ENCODE data around the gene PCGF1.
"Not testable (repeated sequence)": the region's sequence is repeated elsewhere in the genome, so short reads cannot be mapped to it uniquely, and the experiment has no call there.

Gene PCGF1

DNA sequence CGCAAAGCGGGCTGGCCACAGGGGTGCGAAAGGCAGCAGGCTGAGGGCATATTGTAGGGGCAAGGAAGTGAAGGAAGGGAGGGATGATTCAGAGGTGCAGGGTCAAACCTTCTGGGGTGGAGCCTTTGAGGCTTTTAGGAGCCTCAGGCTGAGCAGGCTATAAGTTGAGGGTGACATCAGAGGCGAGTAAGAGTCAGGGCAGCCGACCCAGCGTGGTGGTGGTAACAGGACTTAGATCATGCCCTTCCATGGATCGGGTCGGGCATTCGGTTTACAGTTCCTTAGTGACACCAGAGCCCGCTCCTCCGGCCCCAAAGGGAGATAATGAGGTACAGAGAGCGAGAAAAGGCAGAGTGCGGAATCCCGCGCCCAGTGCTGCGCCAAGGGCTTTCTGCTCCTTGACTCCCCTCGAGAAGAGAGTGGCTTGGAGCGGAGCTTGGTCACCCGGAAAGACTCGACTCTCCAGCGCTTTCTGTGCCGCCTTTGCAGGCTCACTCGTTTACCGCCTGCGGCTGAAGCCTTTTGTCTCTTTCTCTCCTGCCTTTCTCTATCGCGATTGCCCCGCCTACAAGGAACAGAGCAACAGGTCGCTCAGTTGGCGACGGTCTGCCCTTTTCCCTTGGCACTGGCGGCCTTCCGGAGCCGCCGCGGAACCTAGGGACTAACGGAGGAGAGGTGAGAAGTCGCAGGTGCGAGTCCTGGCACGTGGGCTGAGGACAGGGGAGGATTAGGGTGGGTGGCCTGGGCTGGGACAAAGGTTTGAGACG lies 8.8 kb downstream of the PCGF1 start:
- DNase-seq = no peak

GRCh38 chr2:74497777-74498499 lies 9.6 kb downstream of the PCGF1 start:
- DNase-seq = peak; percentile 16

- DNase-seq = no peak
These were observed 10.3 kb downstream of the PCGF1 start for GRCh38 chr2:74496997-74497776.

DNA sequence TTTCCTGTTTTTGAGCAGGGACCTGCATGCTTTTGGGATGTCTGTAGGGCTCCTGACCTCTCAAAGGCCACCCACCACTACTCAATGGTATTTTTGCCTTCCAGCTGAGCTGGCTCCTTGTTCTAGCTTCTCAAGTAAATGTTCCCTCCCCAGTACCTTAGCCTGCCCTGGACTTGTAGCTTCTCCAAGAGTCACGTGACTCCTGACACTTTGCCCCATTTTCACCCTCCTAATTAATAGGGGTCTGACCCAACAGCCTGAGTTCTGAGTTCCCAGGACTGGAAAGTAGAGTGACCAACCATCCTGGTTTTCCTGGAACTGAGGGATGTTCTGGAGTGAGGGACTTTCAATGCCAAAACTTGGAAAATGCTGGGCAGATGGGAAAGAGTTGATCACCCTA lies 12.1 kb downstream of the PCGF1 start:
- DNase-seq = no peak

GRCh38 chr2:74493546-74493945 lies 13.9 kb downstream of the PCGF1 start:
- DNase-seq = no peak

DNA sequence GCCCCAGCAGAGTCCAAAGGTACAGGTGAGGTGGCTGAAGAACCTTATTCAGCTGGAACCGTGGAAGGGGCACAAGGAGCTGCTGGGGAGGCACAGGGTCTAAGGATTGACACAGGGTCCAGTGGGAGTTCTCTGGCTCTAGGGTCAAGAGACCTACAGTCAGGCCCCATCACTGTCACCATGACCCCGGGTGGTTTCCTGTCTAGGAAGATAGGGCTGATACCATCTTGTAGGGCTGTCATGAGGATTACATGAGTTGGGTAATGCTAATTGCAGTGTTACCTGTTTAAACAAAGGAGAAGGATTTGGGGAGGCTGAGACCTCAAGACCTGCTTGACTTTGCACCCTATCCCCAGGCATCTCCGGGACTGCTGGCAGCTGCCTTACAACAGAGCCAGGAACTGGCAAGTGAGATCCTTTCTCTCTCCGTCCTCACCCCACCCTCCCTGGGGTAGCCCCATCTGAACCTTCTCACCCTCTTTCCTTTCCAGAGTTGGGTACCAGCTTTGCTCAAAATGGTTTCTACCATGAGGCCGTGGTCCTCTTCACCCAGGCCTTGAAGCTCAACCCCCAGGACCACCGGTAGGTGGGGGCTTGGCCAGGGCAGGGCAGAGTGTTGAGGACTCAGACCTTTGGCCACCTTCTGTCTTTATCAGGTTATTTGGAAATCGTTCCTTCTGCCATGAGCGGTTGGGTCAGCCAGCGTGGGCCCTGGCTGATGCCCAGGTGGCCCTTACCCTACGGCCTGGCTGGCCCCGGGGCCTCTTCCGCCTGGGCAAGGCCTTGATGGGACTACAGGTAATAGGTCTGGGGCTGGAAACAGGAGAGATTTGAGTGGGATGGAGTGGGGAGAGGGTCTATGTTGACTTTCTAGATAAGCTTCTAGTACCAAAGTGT lies 15.6 kb downstream of the PCGF1 start:
- DNase-seq = no peak

- no peak for DNase-seq
These were observed 17.6 kb downstream of the PCGF1 start for GRCh38 chr2:74489906-74490305.

DNA sequence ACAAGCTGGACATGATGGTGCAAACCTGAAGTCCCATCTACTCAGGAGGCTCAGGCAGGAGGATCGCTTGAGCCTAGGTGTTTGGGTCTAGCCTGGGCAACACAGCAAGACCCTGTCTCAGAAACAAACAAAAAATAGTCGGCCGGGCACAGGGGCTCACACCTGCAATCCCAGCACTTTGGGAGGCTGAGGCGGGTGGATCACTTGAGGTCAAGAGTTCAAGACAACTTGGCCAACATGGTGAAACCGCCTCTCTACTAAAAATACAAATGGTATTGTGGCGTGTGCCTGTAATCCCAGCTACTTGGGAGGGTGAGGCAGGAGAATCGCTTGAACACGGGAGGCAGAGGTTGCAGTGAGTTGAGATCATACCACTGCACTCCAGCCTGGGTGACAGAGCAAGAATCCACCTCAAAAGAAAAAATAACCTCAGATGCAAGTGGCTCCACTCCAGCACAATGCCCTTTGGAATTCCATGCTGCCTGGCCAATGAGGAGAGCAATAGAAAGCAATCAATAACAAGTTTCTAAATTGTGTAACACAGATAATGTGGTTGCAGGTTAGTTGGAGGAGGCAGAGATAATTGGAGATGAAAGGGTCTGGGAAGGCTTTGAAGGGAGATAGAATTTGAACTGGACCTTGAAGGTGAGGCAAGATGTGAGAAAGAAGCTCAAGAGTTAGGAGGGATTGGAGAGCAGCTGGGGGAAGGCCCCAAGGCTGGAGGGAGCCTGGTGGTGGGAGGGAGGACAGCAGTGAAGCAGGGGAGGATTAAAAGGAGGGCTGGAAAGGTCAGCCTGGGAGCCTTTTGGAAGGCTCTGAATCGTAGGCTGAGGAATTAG lies 18.6 kb downstream of the PCGF1 start:
- no peak for DNase-seq

- no peak for DNase-seq
These were observed 21.4 kb downstream of the PCGF1 start for GRCh38 chr2:74486141-74486540.

GRCh38 chr2:74483675-74484164 lies 23.8 kb downstream of the PCGF1 start:
- DNase-seq = not testable (repeated sequence)

DNA sequence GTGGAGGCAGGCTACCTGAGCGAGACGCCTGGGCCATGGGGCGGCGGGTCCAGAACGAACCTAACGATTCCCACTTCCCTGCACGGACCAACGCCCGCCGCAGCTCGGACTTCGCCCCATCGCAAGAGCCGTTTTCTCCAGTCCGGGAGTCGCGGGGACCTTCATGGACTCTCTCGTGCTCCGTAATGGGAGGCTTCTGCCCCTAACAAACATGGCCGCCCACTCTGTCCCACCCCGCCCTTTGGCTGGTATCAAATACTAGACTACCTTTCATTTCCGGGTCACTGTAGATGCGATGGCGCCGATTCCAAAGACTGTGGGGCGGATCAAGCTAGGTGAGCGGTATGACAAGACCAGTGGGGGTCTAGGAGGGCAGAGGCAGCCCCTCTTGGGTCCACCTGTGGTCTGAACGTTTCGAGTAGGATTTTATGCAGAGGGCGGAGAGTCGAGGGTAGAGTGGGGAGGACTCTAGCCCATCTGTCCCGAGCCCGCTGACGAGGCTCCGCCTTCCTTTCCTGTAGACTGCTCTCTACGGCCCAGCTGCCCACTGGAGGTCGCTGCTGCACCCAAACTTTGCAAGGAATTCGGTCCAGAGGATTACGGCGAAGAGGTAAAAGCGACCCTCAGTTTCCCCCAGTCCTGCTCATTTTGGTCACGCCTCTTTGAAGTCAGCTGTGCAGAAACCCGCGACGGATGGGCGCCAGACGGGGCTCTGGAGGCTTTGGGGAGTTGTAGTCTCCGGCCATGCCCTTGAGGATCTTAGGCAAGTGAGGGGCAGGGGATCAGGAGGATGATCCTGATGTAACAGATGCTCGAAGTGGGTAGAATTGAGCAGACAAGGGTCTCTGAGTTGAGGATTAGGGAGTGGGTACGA lies 24.5 kb downstream of the PCGF1 start, which contains the start of the genes CCDC142 and TTC31:
CCDC142 (minus strand) TSS at position 198 of the 874 bp plus-strand sequence; CDS start at position 37, 161 bp downstream.
TTC31 (plus strand) TSS at position 281 of the 874 bp plus-strand sequence; CDS start at position 296, 15 bp downstream.
- peak; percentile 94 for DNase-seq

- peak; percentile 68 for DNase-seq
These were observed 25.3 kb downstream of the PCGF1 start for GRCh38 chr2:74481961-74482800.

DNA sequence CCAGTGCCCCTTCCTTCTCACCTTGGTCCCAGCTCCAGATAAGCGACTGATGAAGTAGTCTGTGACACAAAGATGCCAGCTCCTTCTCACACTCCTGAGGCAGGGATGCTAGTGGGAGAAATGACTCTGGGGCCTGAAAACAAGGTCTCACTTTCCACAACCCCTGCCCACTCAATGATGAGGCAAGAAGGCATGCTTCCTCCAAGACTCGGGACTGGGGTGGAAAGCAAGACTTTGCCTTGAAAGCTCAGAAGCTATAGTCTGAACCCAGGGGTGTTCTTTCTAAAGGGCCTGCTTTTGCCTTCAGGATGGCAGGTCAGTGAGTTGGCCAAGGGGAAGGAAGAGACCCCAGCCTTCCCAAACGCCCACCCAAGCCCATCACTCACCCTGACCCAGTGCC lies 26.1 kb downstream of the PCGF1 start:
- DNase-seq = no peak

DNA sequence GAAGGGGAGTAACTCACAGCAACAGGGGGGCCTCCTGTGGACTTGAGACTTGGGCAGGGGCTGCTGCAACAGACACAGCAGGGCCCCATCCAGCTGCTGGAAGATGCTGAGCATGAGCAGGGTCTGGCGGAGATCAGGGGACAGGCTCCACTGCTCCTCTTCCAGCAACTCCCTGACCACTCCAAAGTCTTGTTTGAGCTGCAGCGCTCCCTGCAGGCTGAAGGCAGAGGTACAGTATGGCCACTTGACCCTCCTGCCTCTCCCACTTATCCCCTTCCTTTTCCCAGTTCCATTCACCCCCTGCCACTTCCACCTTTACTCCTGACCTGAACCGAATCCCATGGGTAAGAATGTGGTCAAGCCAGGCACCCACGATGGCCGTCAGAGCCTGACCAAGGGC lies 32.6 kb downstream of the PCGF1 start:
- no peak for DNase-seq

- DNase-seq = no peak
These were observed 33.0 kb downstream of the PCGF1 start for GRCh38 chr2:74474481-74474880.

GRCh38 chr2:74472945-74473258 lies 34.6 kb downstream of the PCGF1 start:
- no peak for DNase-seq

DNA sequence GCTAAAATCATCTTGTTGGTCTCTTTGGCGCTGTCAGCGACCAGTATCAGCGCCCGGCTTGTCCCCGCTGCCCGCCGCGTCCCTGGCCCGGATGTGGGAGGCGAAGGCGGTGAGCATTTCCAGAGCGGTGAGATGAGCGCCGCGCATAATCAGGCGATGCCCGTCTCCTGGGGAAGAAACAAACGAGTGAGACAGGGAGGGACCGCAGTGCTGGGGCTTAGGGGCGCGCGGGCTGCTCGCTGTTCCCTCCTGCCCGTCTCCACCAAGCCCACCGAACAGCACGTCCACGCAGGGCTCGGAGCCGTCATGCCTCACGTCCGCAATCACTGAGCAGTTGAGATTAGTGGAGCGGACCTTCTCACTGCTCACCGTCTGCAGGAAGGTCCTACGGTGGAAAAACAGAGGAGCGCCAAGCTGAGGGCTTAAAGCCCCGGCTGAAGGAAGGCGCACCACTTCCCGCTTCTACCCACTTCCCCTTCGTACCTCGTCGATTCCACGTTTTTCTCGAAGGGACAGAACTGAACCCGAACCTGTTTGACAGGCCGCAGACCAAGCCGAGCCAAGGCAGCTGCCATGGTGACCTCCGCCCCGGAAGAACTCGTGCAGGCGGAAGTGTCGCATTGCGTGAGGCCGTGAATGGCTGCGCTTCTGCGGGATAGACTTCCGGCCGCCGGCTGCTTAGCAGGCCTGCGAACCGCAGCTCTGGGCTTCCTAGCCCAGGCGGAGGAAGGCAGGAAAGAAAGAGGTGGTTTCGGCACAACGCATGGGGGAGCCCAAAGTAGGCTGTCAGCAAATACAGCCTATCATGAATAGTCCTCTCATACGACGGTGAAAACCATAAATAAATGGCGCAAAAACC lies 35.2 kb downstream of the PCGF1 start, which contains the start of gene MRPL53:
MRPL53 (minus strand) TSS at position 595 of the 859 bp plus-strand sequence; CDS start at position 575, 20 bp downstream.
- peak; percentile 94 for DNase-seq
